NCI-H345 treated with DMSO at 0.1 percent for 48 hours (cell line): Measurements from ENCODE around the gene PTPN14.

Source experiments
- DNase-seq: peaks from one replicate; lab custom pipeline; 2025; ENCODE audit not compliant: unreplicated experiment; lab: John Stamatoyannopoulos, UW

The PTPN14 gene

GRCh38 chr1:214438075-214438474 lies 113.3 kb downstream of the PTPN14 start:
- DNase-seq, result no peak

GRCh38 chr1:214435867-214436266 lies 115.5 kb downstream of the PTPN14 start:
- no peak for DNase-seq

GRCh38 chr1:214432245-214432644 lies 119.2 kb downstream of the PTPN14 start:
- no peak for DNase-seq

GRCh38 chr1:214429951-214430770 lies 121.2 kb downstream of the PTPN14 start:
- no peak for DNase-seq

- DNase-seq, result no peak
These were observed 123.5 kb downstream of the PTPN14 start for GRCh38 chr1:214427871-214428277.

GRCh38 chr1:214426426-214426812 lies 125.0 kb downstream of the PTPN14 start:
- DNase-seq, result no peak

GRCh38 chr1:214425716-214426425 lies 125.5 kb downstream of the PTPN14 start:
- no peak for DNase-seq

- DNase-seq, result no peak
These were observed 126.3 kb downstream of the PTPN14 start for GRCh38 chr1:214425101-214425500.

GRCh38 chr1:214423045-214423444 lies 128.4 kb downstream of the PTPN14 start:
- no peak for DNase-seq

GRCh38 chr1:214422137-214422671 lies 129.2 kb downstream of the PTPN14 start:
- no peak for DNase-seq

- DNase-seq, result no peak
These were observed 130.6 kb downstream of the PTPN14 start for GRCh38 chr1:214420833-214421232.

- no peak for DNase-seq
These were observed 131.1 kb downstream of the PTPN14 start for GRCh38 chr1:214420341-214420740.

- DNase-seq, result no peak
These were observed 131.8 kb downstream of the PTPN14 start for GRCh38 chr1:214419650-214420049.

- DNase-seq, result no peak
These were observed 133.0 kb downstream of the PTPN14 start for GRCh38 chr1:214418391-214418790.

- no peak for DNase-seq
These were observed 133.7 kb downstream of the PTPN14 start for GRCh38 chr1:214417545-214418210.

- no peak for DNase-seq
These were observed 134.5 kb downstream of the PTPN14 start for GRCh38 chr1:214416858-214417257.

- no peak for DNase-seq
These were observed 135.0 kb downstream of the PTPN14 start for GRCh38 chr1:214416417-214416816.

- DNase-seq, result no peak
These were observed 136.3 kb downstream of the PTPN14 start for GRCh38 chr1:214415131-214415530.

GRCh38 chr1:214414691-214415090 lies 136.7 kb downstream of the PTPN14 start:
- DNase-seq, result no peak

- no peak for DNase-seq
These were observed 138.1 kb downstream of the PTPN14 start for GRCh38 chr1:214413315-214413714.

- DNase-seq, result no peak
These were observed 146.7 kb downstream of the PTPN14 start for GRCh38 chr1:214404571-214405213.
